Mucosa of descending colon (tissue), 3 donors: ENCODE data around the gene CORO2A. TPM values are rescaled to one million over a fixed set of nuclear protein-coding genes. Genes with fewer than 3 reads are reported as not detected.

Source experiments
- ATAC-seq: fragments of 200-7000 bp; cut with Tn5 transposase; one replicate; pipeline ENCODE4 v1.9.1; 2020; ENCODE audit warnings: mild to moderate bottlenecking, moderate library complexity
- DNase-seq, 3 donors: peaks; one replicate each; pipeline ENCODE4 v3.0.0-alpha.2; 2020
- H3K36me3 ChIP-seq: fragments of 200-600 bp; one replicate; pipeline ENCODE4 v1.8.0; 2021; ENCODE audit warnings: low read depth, mild to moderate bottlenecking
- H3K4me1 ChIP-seq: fragments of 200-600 bp; one replicate; pipeline ENCODE4 v1.8.0; 2021; ENCODE audit warnings: low read depth, mild to moderate bottlenecking
- H3K4me3 ChIP-seq: fragments of 200-600 bp; one replicate; pipeline ENCODE4 v1.8.0; 2021; ENCODE audit warnings: mild to moderate bottlenecking
- H3K9me3 ChIP-seq: fragments of 200-600 bp; one replicate; pipeline ENCODE4 v1.8.0; 2021; ENCODE audit warnings: mild to moderate bottlenecking
- CTCF ChIP-seq: fragments of 200-600 bp; IDR thresholded peaks from one replicate; pipeline ENCODE4 v1.8.0; 2022; ENCODE audit warnings: antibody characterized with exemption, mild to moderate bottlenecking
- intact Hi-C, 2 donors: fragments of 100-400 bp; cut with DNase I in 1 of 2; cut with micrococcal nuclease in 1 of 2; formaldehyde crosslinking; loops; one replicate each; pipeline versions ENCODE4 v1.11.0 to v1.11.1; 2022; cut with DNase I, micrococcal nuclease
- total RNA-seq, 3 donors: library from RNA; stranded (reverse); fragmentation: NEBNext Ultra II Directional in 2 of 3; extraction: Animal tissue kit (Norgen Biotek cat#: 25700) in 2 of 3; gene quantifications; one replicate each; pipeline versions ENCODE4 v1.2.1 to v1.2.4, GENCODE V29; 2021 to 2023
- donor health status: DM: no; HTN: no; CAD: no; lungs with moderate emphysema.
- donor health status: DM: no; HTN: no; CAD: no.
- donor health status: DM: no; HTN: yes; CAD: no.

CORO2A gene
- total RNA-seq, 3 donors from 2014 or later = 25.8 to 56.1 (median 45.0) TPM

- Histone ChIP-seq H3K36me3 (no peaks in the 10 kb centered on the region), H3K4me1 (no peaks in the 10 kb centered on the region), H3K4me3 (no peak overlapping the region), H3K9me3 (no peaks in the 10 kb centered on the region)
- TF ChIP-seq CTCF = no peak
- intact Hi-C loops = no loop called here
- no peak for DNase-seq
- no peak for ATAC-seq
Measured at GRCh38 chr9:98152526-98152925, 39.9 kb downstream of the CORO2A start.

- H3K4me3 ChIP-seq = no peak overlapping the region
- DNase-seq (peak in 1 of 3 donors; percentile 2), ATAC-seq (no peak)
- H3K36me3 ChIP-seq = no peaks in the 10 kb centered on the region
- H3K4me1 ChIP-seq = peaks cover 10% of the 10 kb centered on the region
- intact Hi-C loops = no loop called here
- no peak for TF ChIP-seq CTCF
- no peaks in the 10 kb centered on the region for H3K9me3 ChIP-seq
Measured at GRCh38 chr9:98150721-98151120, 41.7 kb downstream of the CORO2A start.

GRCh38 chr9:98150164-98150563, 42.3 kb downstream of the CORO2A start:
- no peak for ATAC-seq

GRCh38 chr9:98149422-98149821, 43.0 kb downstream of the CORO2A start:
- ATAC-seq (no peak), DNase-seq (peak in 1 of 3 donors; percentile 6)
- no peak for TF ChIP-seq CTCF
- peaks cover 22% of the 10 kb centered on the region for H3K4me1 ChIP-seq
- no peaks in the 10 kb centered on the region for H3K9me3 ChIP-seq
- intact Hi-C loops = no loop called here
- H3K4me3 ChIP-seq = no peak overlapping the region
- H3K36me3 ChIP-seq = no peaks in the 10 kb centered on the region

More at GRCh38 chr9:98150164-98150563, 42.3 kb downstream of the CORO2A start:
- TF ChIP-seq CTCF = no peak
- peaks cover 15% of the 10 kb centered on the region for H3K4me1 ChIP-seq
- H3K36me3 ChIP-seq = no peaks in the 10 kb centered on the region
- no peaks in the 10 kb centered on the region for H3K9me3 ChIP-seq
- H3K4me3 ChIP-seq = no peak overlapping the region
- intact Hi-C loops = no loop called here
- DNase-seq = peak in 1 of 3 donors; percentile 10

- Histone ChIP-seq H3K36me3 (no peaks in the 10 kb centered on the region), H3K9me3 (no peaks in the 10 kb centered on the region), H3K4me1 (peaks cover 25% of the 10 kb centered on the region), H3K4me3 (no peak overlapping the region)
- intact Hi-C loops = no loop called here
- no peak for DNase-seq
- no peak for ATAC-seq
- TF ChIP-seq CTCF = no peak
Measured at GRCh38 chr9:98148486-98148885, 44.0 kb downstream of the CORO2A start.

GRCh38 chr9:98147582-98147981, 44.9 kb downstream of the CORO2A start:
- Histone ChIP-seq H3K36me3 (no peaks in the 10 kb centered on the region), H3K4me3 (no peak overlapping the region), H3K9me3 (no peaks in the 10 kb centered on the region), H3K4me1 (peaks cover 31% of the 10 kb centered on the region)
- TF ChIP-seq CTCF = no peak
- ATAC-seq (no peak), DNase-seq (no peak)
- intact Hi-C loops = no loop called here
